H7 (cell line): ENCODE results near the gene TEDDM1. TPM values are rescaled to one million over a fixed set of nuclear protein-coding genes. Genes with fewer than 3 reads are reported as not detected.

ENCODE experiments used
- DNase-seq: peaks from one replicate; pipeline ENCODE4 v3.0.0; 2012
- H3K27me3 ChIP-seq: 2 replicates; pipeline ENCODE4 v1.6.0; 2011; ENCODE audit warnings: mild to moderate bottlenecking, low read length; ENCODE audit not compliant: control insufficient read depth, insufficient read depth
- H3K36me3 ChIP-seq: replicated peaks from 2 replicates; pipeline ENCODE4 v1.5.1; 2011; ENCODE audit warnings: low read length; ENCODE audit not compliant: control insufficient read depth, insufficient read depth
- H3K4me3 ChIP-seq: 2 replicates; pipeline ENCODE4 v1.5.1; 2011; ENCODE audit warnings: low read depth, mild to moderate bottlenecking, control low read depth, low read length, moderate library complexity; ENCODE audit not compliant: insufficient read depth
- total RNA-seq: library from RNA; depleted of rRNA; stranded (reverse); fragments of >200 nt; shearing (Covaris generic); gene quantifications from 2 replicates; pipeline ENCODE4 v1.2.3, GENCODE V29; 2014

TEDDM1 gene
- total RNA-seq, 1 experiment from 2014 or later: not detected

DNA sequence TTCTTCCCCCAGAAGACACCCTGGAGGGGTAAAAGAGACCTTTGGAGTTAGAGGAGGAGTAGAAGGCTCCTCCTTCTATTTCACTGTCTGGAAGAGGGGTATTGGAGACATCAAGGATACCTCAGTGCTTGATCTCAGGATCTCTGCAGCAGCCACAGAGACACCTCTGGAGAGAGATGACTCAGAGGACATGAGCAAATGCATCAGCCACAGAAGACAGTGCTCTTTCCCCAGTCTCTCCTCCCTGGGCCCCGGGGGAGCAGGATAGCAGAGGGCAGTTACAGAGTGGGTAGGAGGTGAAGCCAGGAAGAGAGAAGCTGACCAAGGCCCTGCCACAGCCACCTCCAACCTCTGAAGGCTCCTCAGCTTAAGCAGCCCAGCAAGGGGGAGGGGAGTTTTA lies 15.3 kb upstream of the TEDDM1 start:
- no peak for DNase-seq
- H3K36me3 ChIP-seq: no peaks in the 10 kb centered on the region
- H3K4me3 ChIP-seq: no peak overlapping the region
- no peaks in the 10 kb centered on the region for H3K27me3 ChIP-seq

DNA sequence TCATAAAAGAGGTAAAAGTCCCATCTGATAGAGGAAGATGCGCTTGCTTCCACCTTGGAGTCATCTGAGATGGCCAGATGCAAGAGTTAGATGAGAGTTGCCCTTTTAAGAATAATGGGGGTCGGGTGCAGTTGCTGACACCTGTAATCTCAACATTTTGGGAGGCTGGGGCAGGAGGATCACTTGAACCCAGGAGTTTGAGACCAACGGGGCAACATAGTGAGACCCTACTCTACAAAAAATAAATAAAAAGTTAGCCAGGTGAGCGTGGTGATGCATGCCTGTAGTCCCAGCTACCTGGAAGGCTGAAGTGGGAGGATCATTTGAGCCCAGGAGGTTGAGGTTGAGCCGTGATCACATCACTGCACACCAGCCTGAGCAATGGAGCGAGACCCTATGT lies 13.5 kb upstream of the TEDDM1 start:
- Histone ChIP-seq H3K27me3 (no peaks in the 10 kb centered on the region), H3K36me3 (no peaks in the 10 kb centered on the region), H3K4me3 (no peak overlapping the region)
- no peak for DNase-seq

DNA sequence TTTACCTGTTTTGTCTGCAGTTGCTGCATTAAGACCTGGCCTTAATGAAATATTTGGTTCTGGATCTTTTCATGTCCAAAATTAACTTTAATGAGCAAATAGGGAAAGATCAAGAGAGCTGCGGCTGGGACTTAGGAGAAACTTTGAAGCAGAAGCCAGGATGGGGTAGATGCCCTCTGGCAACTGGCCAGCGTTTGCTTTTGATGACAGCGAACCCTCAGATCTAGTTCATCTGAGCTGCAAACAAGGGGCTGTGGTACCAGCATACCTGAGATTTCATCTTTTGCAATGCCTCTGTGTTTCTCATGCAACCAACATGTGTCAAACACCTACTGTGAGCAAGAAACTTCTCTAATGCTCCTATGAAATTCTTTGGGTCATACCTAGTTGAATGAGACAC lies 13.0 kb upstream of the TEDDM1 start:
- no peak overlapping the region for H3K4me3 ChIP-seq
- DNase-seq: no peak
- H3K36me3 ChIP-seq: no peaks in the 10 kb centered on the region
- no peaks in the 10 kb centered on the region for H3K27me3 ChIP-seq

DNA sequence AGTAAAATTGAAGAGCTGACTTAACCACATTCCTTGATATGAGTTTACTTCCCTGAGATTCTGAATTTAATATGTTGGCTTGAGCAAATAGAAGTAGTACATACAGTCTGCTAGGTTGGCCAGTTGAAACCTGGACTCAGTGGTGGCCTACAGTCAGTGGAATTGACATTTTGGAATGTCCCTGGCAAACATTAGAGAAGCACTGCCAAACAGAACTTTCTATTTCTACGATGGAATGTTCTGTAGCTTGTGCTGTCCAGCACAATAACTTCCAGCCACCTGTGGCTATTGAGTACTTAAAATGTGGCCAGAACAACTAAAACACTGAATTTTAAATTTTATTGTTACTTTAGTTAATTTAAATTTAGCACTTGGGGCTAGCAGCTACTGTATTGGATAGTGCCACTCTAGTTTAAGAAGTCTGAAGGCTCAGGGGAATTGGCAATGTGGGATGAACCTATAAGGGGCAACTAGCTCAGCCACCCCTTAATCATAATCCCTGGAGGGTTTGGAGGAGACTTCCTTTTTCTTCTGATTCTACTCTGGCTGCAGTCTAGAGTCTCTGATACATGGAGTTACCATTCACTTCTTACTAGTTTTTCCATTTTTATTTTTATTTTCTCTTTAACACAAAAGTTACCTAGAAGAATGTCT lies 10.3 kb upstream of the TEDDM1 start:
- Histone ChIP-seq H3K27me3 (no peaks in the 10 kb centered on the region), H3K36me3 (no peaks in the 10 kb centered on the region), H3K4me3 (no peak overlapping the region)
- no peak for DNase-seq

DNA sequence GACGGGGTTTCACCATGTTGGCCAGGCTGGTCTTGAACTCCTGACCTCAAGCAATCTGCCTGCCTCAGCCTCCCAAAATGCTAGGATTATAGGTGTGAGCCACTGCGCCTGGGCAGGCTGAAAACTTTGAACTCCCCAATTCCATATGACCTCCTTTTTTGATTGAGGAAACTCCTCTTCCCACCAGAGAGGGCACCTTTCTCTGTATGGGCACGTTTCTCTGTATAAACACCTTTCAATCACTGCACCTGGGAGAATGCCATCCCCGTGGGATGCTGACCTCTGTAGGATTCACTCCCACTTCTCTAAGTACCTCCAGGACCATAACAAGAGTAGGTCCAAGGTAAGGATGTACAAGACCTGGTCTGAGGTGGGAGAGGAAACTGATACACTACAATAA lies 9.7 kb upstream of the TEDDM1 start:
- H3K27me3 ChIP-seq: no peaks in the 10 kb centered on the region
- no peak for DNase-seq
- no peak overlapping the region for H3K4me3 ChIP-seq
- H3K36me3 ChIP-seq: no peaks in the 10 kb centered on the region

DNA sequence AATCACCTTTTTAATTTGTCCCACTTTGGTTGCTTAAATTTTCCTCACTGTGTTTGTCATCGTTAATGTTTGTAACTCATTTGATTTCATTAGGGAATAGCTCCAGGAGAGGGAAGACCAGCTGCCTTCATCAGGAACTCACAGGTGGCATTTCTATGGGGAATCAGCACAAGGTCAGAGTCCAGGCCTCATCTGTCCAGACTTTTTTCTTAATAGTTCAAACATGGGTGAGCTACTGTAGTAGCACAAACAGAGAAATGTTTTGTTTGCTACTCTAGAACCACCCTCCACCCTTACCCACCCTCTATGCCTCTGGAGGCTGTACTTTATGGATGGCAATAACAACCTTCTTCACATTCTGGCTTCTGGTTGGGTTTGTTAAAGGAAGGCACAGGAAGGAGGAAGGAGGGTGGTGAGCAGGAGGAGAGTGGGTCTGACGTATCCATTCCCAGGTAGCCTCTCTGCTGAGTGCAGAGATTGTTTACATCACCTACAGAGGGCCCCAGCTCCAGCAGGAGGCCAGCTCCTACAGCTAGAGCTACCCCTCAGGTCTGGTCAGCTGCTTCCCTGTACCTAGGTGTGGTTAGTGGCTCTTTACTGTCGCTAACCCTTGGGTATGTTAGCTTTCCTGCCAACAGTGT lies 8.1 kb upstream of the TEDDM1 start:
- no peak for DNase-seq
- Histone ChIP-seq H3K4me3 (no peak overlapping the region), H3K36me3 (no peaks in the 10 kb centered on the region), H3K27me3 (no peaks in the 10 kb centered on the region)

DNA sequence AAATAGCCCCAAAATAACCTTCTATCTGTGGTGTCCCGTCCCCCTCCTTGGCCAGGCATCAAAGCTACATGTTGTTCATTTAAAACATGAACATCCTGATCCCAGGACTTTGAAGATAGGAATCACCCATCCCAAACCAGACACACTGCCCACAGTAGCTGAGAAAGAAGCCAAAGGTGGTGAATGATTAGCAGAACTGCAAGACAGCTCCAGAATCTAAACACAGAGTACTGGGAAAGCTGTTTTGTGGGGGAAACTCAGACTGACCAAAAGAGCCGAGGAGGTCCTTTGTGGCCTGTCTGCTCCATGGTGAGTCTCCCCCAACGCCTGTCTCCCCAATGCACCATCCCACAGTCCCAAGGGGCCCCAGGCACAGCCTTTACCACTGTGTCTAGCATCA lies 7.3 kb upstream of the TEDDM1 start:
- Histone ChIP-seq H3K27me3 (no peaks in the 10 kb centered on the region), H3K36me3 (no peaks in the 10 kb centered on the region), H3K4me3 (no peak overlapping the region)
- no peak for DNase-seq

DNA sequence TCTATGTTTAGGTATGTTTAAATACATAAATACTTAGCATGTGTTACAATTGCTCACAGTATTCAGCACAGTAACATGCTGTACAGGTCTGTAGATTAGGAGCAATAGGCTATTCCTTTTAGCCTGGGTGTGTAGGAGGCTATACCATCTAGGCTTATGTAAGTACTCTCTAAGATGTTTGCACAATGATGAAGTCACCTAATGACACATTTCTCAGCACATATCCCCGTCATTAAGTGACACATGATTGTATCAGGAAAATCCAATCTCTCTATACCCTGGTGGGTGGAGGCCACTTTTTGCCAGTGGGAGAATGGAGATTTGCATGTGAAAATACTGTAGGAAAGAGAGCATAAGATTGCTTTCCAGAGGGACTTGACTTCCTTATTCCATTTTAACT lies 5.5 kb upstream of the TEDDM1 start:
- DNase-seq: no peak
- Histone ChIP-seq H3K36me3 (no peaks in the 10 kb centered on the region), H3K27me3 (no peaks in the 10 kb centered on the region), H3K4me3 (no peak overlapping the region)

DNA sequence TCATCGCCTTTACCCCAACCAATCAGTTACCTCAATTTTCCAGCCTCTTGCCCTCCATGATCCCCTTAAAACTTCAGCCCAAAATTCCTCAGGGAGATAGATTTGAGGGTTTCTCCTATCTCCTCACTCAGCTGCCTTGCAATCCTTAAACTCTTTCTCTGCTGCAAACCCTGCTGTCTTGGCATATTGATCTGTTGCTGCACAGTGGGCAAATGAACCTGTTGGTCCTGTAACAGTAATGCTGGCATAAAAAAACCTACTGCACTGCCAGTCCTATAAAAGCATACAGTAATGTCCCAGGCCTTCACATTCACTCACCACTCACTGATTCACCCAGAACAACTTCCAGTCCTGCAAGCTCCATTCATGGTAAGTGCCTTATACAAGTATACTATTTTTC lies 5.1 kb upstream of the TEDDM1 start:
- Histone ChIP-seq H3K36me3 (no peaks in the 10 kb centered on the region), H3K4me3 (no peak overlapping the region), H3K27me3 (no peaks in the 10 kb centered on the region)
- no peak for DNase-seq

DNA sequence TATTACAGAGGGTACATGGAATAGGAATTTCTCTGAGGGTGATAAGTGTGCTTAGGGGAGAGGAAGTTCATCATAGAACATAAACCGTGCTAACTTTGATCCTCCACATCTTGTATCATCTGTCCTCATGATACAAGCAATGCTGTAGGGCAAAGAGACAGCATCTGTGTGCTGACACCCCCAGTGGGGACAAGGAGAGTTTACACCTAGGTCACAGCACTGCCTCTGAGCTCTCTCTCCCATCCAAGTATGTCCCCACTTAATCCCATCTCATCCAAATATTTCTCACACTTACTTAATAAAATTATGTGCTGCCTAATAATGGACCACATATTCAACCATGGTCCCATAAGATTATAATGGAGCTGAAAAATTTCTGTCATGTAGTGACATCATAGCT lies 4.3 kb upstream of the TEDDM1 start:
- Histone ChIP-seq H3K4me3 (no peak overlapping the region), H3K27me3 (no peaks in the 10 kb centered on the region), H3K36me3 (no peaks in the 10 kb centered on the region)
- DNase-seq: peak; percentile 30

DNA sequence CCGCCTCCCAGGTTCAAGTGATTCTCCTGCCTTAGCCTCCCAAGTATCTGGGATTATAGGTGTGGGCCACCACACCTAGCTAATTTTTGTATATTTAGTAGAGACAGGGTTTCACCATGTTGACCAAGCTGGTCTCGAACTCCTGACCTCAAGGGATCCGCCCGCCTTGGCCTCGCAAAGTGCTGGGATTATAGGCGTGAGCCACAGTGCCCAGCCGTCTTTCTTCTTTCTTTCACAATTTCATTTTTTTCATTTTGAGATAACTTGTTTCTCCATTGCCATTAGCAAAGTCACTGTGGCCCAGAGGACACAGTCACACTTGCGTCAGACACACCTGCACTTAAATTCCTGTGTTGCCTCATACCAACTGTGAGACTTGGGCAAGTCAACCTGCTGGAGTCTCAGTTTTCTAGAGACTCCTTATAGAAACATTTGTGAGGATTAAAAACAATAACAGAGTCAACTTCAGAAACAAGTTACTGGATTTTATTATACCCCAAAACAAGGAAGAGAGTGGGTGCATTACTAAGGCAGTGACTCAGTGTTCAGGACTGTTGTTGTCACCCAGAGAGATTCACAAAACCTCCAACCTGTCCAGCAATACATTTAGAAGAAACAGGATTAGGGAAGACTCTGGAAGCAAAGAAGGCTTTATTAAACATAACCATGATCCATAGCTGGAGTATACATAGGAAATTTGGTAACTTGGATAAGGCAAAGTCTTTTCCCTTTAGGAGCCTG lies 2.6 kb downstream of the TEDDM1 start:
- no peak overlapping the region for H3K4me3 ChIP-seq
- H3K36me3 ChIP-seq: no peaks in the 10 kb centered on the region
- no peak for DNase-seq
- H3K27me3 ChIP-seq: no peaks in the 10 kb centered on the region

DNA sequence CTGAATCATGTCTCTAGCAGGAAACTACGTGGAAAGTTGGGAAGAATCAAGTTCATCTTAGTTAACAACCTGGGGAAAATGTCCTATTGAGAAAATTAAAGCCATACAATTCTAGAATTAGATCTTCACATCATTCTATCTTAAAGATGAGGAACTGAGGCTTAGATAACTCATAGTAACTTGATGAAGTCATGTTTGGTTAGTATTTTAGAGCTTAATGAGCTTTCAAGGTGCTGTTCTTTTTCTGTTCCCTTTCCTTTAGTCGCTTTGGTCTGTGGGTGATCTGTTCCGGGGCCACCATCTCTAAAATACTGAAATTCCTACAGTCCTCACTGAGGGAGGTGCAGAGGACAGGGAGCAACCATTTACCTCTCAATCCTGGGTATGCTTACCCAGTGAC lies 4.6 kb downstream of the TEDDM1 start:
- Histone ChIP-seq H3K36me3 (no peaks in the 10 kb centered on the region), H3K27me3 (no peaks in the 10 kb centered on the region), H3K4me3 (no peak overlapping the region)
- DNase-seq: no peak

DNA sequence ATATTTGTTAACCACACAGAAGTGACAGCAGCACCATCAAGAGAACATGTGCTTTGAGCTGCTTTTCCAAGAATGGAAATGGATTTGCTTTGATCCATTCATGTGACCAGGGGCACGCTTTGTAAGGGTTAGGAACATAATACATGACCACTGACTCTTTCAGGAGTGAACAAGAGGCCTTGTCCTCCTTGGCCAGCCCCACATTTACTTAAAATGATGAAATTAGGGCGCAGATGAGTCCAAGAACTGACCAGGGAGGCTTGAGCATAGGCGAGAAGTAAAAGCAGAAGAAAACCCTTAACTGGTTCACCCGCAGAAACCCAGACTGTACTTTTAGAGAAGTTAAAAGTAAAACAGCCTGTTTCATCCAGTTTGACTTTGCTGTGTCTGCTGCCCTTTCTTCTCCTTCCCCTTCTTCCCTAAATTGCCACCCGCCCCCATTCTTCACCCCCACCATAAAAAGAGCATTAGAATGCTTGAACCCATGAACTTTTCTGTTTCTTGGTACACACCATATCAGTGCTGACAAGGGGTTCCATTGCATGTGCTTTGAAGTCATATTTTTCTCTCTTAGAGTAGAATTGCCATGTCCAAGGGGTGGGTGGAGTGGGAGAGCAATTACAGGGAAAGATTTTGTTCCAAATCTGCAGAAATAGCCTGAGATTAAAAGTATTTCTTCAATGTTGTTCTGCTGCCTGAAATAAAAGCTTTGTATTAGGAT lies 6.3 kb downstream of the TEDDM1 start:
- H3K27me3 ChIP-seq: no peaks in the 10 kb centered on the region
- DNase-seq: no peak
- no peak overlapping the region for H3K4me3 ChIP-seq
- H3K36me3 ChIP-seq: peaks cover 2% of the 10 kb centered on the region; the same call in 1 of the 2 replicates

DNA sequence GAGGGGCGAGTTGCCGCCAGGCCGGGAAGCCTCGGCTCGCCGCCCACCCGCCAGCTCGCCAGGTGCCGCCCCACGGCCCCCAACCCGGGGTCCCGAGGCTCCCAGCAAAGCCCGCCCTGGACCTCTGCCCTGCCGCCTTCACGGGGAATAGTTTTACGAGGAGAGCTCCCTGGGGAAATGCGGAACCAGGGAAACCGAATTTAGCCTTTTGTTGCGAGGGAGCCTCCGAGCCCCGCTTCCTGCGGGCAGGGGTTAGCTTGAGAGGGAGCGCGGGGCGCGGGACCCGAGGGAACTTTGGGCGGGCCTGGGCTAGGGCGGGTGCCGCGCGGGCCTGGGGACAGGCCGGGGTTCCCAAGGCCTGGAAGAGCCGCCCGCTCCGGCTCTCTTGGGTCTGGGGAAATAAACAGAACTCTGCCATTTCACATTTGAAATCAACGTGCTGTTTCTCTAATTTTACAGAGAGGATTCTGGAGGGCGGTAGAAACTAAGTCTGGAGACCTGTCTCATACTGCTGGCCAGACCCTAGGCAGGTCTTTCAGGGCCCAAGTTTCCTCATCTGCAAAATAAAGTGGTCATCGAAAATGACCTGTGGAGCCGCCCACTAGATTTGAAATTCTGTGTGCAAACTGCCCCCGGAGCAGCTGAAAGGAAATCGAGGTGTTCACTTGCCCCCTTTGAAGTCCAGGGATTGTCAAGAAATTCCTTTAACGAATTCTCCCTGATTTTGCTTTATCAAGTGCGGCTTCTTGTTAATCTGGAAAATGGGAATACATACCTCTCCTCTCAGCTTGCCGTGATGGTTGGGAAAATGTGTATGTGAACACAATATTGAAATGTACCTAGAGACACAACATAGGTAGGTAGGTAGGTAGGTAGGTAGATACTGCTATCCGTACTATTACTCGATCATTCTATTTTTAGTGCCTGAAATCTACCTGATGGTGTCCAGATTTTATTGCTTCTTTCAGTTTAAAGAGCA lies 8.1 kb downstream of the TEDDM1 start:
- DNase-seq: no peak
- Histone ChIP-seq H3K36me3 (peaks cover 14% of the 10 kb centered on the region), H3K27me3 (no peaks in the 10 kb centered on the region), H3K4me3 (peak overlapping the region; percentile 67)
